HEK293T (cell line): ENCODE measurements around the gene ARHGAP12.

ENCODE experiments used
- BHLHE40 ChIP-seq: fragments of 450-650 bp; IDR thresholded peaks from 2 replicates; pipeline ENCODE4 v1.6.1; 2016; ENCODE audit warnings: mild to moderate bottlenecking, moderate library complexity, borderline replicate concordance
- HDGF ChIP-seq: fragments of 450-650 bp; IDR thresholded peaks from 2 replicates; pipeline ENCODE4 v1.6.1; 2017; ENCODE audit warnings: antibody characterized with exemption, borderline replicate concordance
- NFRKB ChIP-seq: fragments of 450-650 bp; IDR thresholded peaks from 2 replicates; pipeline ENCODE4 v1.6.1; 2016; ENCODE audit warnings: mild to moderate bottlenecking, moderate library complexity

- TF ChIP-seq HDGF = no peak
- no peak for TF ChIP-seq NFRKB
- TF ChIP-seq BHLHE40 = no peak
Observed at GRCh38 chr10:31902625-31903024, 26.0 kb downstream of the ARHGAP12 start.
